BE2C (cell line): ENCODE data around the gene CPO.

ENCODE experiments used
- DNase-seq: peaks from one replicate; pipeline ENCODE4 v3.0.0-alpha.2; 2020
- H3K27me3 ChIP-seq: fragments of 250-450 bp; sonication (Bioruptor Pico); 2 replicates; pipeline ENCODE4 v1.5.1; 2020; ENCODE audit warnings: mild to moderate bottlenecking
- H3K36me3 ChIP-seq: fragments of 250-450 bp; sonication (Bioruptor Pico); 2 replicates; pipeline ENCODE4 v1.5.1; 2020; ENCODE audit warnings: mild to moderate bottlenecking
- H3K4me1 ChIP-seq: fragments of 250-450 bp; sonication (Bioruptor Pico); 2 replicates; pipeline ENCODE4 v1.5.1; 2020
- H3K4me3 ChIP-seq: 2 replicates; pipeline ENCODE4 v1.5.1; 2011; ENCODE audit warnings: low read depth, low read length
- H3K9me3 ChIP-seq: fragments of 250-450 bp; sonication (Bioruptor Pico); 2 replicates; pipeline ENCODE4 v1.5.1; 2020
- CTCF ChIP-seq: IDR thresholded peaks from 2 replicates; pipeline ENCODE4 v1.5.1; 2012; ENCODE audit warnings: mild to moderate bottlenecking, low read depth, low read length

Gene CPO

DNA sequence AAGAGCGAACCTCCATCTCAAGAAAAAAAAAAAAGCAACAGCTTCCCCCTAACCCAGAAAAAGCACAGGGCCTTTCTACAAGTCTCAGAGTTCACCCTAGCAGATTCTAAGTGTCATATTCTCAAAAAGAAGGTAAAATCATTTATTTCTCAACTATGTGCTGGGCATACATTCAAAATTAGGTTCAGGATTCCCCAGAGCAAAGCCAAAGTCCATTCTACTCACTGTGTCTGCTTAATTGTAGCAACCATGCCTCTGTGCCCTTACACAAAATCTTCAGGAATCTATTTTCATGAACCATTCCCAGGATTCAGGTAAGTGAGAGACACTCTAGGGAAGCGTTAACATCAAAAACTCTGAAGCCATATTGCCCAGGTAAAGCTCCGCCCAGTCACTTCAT lies 40.0 kb downstream of the CPO start:
- no peaks in the 10 kb centered on the region for H3K27me3 ChIP-seq
- peaks cover 22% of the 10 kb centered on the region for H3K4me1 ChIP-seq
- TF ChIP-seq CTCF: no peak
- no peaks in the 10 kb centered on the region for H3K9me3 ChIP-seq
- H3K36me3 ChIP-seq: no peaks in the 10 kb centered on the region
- no peak for DNase-seq
- no peak overlapping the region for H3K4me3 ChIP-seq

DNA sequence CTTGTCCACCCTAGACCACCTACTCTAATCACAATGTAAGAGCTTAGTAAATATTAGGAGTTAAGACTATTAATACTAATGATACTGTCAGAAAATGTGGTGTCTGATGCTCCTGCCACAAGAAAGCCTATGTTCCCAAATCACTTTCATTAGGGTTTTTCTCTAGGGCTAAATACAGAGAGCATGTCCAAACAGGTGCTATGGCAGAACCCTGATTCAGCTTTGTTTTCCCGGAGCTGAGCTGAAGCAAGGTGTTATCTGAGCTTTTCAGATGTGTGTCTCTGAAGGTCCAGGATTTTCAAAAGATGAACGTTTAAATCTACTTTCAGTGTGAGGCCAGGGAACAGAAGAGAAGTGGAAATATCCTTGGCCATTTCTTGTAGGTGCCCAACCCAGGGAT lies 40.6 kb downstream of the CPO start:
- H3K4me1 ChIP-seq: peaks cover 22% of the 10 kb centered on the region
- TF ChIP-seq CTCF: no peak
- H3K4me3 ChIP-seq: no peak overlapping the region
- DNase-seq: no peak
- H3K36me3 ChIP-seq: no peaks in the 10 kb centered on the region
- H3K9me3 ChIP-seq: no peaks in the 10 kb centered on the region
- no peaks in the 10 kb centered on the region for H3K27me3 ChIP-seq

DNA sequence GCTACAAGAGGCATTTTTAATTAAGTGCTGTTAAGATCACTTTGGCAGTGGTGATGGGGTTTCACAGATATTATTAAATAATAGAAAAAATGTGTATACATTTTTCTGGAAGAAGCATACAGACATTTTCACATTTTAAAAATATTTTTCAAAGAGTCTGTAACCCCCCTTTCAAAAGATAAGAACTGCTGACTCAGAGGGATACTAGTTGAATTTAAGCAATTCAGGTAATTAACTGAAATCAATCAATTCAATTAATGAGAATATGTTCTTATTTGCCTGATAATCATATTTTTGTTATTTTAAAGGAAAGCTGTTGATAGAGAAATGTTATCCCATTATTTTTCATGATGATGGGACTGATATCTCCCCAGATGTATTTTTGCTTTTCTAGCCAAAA lies 41.1 kb downstream of the CPO start:
- DNase-seq: no peak
- no peaks in the 10 kb centered on the region for H3K36me3 ChIP-seq
- no peak for TF ChIP-seq CTCF
- H3K4me3 ChIP-seq: no peak overlapping the region
- H3K4me1 ChIP-seq: peaks cover 22% of the 10 kb centered on the region
- no peaks in the 10 kb centered on the region for H3K27me3 ChIP-seq
- no peaks in the 10 kb centered on the region for H3K9me3 ChIP-seq

DNA sequence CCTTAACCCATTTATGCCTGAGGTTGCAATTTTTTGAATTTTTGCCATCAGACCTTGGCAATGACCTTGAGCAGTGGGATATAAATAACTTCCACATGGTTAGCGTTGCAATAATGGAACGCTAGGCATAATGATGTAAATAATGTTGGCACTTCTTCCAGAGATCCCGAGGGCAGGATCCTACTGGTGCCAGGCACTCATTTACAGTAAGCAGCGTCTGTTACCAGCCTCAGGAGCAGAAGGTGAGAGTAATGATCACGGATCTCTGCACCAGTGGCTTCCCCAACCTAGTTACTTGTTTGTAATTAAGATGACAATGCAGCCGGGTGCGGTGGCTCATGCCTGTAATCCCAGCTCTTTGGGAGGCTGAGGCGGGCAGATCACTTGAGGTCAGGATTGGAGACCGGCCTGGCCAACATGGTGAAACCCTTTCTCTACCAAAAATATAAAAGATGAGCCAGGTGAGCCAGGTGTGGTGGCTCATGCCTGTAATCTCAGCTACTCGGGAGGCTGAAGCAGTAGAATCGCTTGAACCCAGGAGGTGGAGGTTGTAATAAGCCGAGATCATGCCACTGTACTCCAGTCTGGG lies 41.9 kb downstream of the CPO start:
- no peak for DNase-seq
- no peaks in the 10 kb centered on the region for H3K9me3 ChIP-seq
- peaks cover 22% of the 10 kb centered on the region for H3K4me1 ChIP-seq
- no peaks in the 10 kb centered on the region for H3K36me3 ChIP-seq
- no peak for TF ChIP-seq CTCF
- no peak overlapping the region for H3K4me3 ChIP-seq
- no peaks in the 10 kb centered on the region for H3K27me3 ChIP-seq

GRCh38 chr2:206981739-206982340 lies 42.5 kb downstream of the CPO start:
- DNase-seq: peak; percentile 82
- Histone ChIP-seq H3K4me3 (peak overlapping the region; percentile 41), H3K27me3 (no peaks in the 10 kb centered on the region), H3K4me1 (peaks cover 22% of the 10 kb centered on the region), H3K36me3 (no peaks in the 10 kb centered on the region), H3K9me3 (no peaks in the 10 kb centered on the region)
- TF ChIP-seq CTCF: peak; percentile 96

- Histone ChIP-seq H3K4me3 (peak overlapping the region; percentile 4; the same call in 1 of the 2 replicates), H3K9me3 (no peaks in the 10 kb centered on the region), H3K27me3 (no peaks in the 10 kb centered on the region), H3K36me3 (no peaks in the 10 kb centered on the region), H3K4me1 (peaks cover 22% of the 10 kb centered on the region)
- no peak for TF ChIP-seq CTCF
- DNase-seq: no peak
These were observed 43.1 kb downstream of the CPO start for GRCh38 chr2:206982360-206982955.
